ENCODE results near the gene LANCL3.
A peak's percentile ranks its signal among the peaks of the same experiment; 100 is the strongest.

The LANCL3 gene

DNA sequence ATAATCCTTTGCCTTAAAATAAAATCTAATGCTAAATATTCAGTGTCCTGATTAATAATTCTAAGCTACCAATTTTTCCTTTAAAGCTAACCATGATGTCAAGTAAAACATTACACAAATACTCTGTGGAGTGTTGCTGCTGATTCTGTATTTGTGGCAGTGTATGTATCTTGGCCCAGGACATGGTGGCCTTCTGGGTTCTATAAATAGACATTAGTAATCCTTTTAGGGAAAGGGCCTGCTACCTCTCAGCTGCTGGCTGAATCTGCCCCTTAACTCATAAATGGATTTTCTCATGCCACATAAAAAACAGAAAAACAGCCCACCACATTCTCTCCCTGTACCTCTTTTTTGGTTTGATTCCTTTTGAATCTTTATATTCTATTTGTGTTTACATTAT is 113.0 kb downstream of the LANCL3 start:
- no peak for DNase-seq

DNA sequence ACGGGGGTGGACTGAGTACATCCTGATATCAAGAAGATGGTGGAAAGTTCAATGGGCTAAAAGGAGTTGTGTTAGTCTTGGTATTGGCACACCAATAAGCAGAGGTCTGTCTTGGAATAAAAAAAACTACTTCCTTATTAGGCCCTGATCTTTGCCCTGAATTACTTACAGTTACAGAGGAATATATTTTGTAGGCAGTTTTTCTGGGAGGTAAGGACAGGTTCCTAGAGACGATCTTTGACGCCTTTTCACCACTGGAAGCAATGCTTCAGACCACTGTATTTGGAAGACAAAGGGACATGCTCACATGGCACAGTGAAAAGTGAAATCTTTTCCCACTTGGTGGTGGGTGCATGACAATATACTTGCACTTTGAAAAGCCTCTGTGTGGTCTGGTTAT is 113.5 kb downstream of the LANCL3 start:
- DNase-seq = no peak

DNA sequence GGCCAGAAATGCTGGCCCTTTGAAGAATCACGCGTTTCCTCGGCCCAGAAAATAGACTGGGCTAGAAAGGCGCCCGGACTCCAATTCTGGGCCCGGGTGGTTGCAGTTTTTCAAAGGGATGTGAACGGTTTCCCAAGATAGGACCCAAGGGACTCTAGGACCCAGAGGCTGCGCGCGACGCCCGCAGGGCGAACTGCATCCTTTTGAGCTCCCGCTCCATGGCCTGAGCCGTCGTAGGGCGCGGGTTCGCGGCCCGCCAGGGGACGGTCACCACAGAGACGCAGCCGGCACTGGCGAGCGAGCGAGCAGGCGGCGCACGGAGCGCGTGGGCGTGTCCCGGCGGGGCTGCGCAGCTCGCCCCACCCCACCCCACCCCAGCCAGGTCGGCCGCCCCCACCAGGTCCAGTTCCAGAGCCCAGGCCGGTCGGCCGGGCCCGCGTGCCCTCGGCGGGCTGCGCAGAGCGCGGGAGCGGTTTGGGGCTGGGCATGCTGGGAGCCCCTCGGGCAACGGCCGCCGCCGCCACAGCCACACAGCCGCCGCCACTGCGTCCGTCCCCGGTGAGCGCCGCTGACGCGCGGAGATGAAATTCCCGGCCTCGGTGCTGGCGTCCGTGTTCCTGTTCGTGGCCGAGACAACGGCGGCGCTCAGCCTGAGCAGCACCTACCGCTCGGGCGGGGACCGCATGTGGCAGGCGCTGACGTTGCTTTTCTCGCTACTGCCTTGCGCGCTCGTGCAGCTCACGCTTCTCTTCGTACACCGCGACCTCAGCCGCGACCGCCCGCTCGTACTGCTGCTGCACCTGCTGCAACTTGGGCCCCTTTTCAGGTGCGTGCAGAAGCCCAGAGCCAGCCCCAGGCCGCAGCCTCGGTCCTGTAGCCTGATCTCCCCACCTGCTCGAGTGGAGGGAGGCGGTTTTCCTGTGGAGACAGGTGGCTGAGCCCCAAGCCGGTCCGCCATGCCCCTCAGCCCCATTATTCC is 114.2 kb downstream of the LANCL3 start, which contains the start of gene XK:
Gene XK (plus strand): TSS at position 411 of the 979 bp plus-strand sequence. CDS start 171 bp downstream, at position 582.
- DNase-seq = peak; percentile 64

DNA sequence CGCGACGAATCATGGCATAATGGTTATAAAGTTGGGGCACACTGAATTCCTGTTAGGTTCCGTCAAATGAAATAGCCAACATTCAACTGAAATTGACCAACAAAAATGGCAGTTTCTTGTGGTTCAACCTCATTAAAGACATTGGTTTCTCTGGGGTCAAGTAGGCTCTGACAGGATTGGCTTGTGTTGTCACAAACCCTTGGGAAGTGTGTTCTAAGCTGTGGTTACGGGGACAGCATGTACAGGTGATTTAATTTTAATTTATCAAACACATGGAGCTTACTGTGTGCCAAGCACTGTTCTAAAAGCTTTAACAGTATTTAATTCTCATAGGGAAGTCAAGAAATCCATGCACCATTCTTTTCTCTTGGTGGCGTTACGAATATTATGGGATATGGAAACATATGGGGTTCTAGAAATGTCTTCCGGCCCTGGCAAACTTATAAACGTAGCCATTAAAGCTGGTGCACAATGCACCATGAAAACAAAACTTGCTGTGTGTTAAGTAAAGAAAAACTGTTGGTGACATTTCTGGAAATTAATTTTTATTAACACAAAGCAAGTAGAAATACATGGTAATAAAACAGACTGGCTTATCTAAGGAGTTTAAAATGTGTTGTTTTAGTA is 115.0 kb downstream of the LANCL3 start:
- no peak for DNase-seq

DNA sequence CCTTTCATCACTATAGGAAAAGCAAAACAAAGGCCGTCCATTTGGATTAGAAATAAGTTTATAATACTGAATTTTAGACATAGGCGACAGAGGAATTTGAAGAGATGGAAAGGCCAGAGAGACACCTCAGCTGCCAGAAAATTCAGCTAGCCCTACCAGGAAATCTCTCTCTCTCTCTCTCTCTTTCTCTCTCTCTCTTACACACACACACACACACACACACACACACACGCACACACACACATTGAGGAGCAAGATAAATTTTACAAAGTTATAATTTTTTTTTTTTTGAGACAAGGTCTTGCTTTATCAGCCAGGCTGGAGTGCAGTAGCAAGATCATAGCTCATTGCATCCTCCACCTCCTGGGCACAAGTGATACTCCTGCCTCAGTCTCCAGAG is 115.5 kb downstream of the LANCL3 start:
- DNase-seq = no peak

DNA sequence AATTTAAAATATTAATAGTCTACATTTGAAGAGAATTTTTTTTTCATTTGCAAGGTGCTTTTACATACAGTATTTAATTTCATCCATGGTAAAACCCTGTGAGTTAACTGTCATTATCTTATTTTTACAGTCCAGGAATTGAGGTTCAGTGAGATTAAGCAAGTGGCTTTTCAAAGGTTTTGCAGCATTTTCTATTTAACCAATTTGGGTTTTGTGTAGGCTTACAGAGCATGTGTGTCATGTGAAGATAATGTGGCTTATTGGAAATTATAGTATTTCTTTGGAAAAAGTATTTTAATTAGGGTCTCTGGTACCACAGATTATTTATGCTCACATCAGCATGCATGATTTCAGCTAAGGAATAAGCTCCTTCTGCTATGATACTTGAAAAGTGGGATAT is 118.7 kb downstream of the LANCL3 start:
- no peak for DNase-seq

DNA sequence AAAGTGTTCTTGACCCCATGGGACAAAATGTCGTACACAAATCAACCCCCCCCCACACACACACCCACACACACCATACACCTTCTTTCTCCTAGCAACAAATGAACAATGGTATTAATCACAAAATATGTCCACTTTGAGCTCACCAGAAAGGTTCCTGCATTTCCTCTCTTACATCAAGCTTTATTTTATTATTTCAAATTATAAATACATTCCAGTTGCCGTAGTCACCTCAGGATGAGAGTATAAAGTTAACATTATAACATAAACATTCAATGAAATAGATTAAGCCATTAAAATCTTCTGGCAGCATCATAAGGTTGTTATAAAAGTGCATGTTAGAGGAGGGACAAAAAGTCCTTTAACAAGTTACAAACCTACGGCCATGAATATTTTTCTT is 121.5 kb downstream of the LANCL3 start:
- DNase-seq = no peak

DNA sequence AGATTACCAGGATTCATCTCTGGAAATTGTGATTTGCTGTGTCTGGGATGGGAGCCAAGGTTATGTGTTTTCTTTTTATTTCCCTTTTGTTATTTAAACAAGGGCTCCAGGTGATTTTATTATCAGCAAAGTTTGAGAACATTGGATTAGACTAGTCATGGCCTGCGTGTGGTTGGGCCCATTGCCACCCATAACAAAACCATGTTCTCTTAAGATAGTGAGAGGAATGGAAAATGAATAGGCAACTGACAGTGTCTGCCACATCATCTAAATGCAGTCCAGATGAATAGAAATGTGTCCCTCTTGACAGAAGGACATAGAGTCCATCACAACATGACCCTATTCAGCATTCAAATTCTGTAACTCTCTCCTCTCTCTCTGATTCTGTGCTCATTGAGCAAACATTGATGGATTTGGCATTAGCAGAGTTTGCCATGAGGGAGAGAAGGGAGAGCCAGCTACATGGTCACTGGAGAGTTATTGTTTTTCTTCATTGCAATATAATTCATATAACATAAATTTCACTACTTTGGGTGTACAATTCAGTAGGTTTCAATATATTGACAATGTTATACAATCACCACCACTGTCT is 125.8 kb downstream of the LANCL3 start:
- no peak for DNase-seq

DNA sequence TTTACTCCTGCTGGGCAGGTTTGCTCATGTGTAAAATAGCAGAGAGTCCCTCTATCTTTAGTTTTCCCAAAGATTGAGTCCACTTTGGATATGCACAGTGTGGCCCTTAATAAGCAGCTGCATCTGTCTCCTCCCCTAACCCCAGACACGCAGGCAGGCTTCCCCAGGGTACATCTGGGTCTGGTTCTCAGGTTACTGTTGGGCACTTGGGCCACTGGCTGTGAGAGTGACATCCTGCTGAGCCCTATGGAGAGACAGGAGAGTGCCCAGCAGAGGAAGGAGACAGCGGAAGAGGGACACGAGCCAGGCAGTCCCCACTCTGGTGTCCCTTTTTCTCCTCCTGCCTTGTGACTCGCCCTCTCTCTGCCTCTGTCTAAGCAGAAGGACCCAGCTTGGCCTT is 130.1 kb downstream of the LANCL3 start:
- no peak for DNase-seq

DNA sequence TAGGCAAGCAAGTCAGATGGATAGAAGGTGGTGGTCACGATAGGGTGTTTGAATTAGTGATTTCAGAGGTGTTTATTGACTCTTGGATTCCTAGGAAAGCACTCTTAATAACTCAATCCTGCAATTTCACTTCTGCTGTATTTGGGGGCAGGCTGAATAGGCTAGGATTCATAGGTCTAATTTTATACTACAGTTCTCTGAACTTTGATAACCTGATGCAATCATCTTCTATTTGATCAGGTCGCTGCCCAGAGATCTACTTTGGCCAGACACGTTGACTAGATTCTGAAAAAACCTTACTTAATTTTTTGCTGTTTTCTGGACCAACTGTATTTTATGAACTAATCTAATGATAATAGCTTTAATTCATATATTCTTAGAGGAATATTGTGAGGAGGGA is 140.5 kb downstream of the LANCL3 start:
- DNase-seq = no peak

DNA sequence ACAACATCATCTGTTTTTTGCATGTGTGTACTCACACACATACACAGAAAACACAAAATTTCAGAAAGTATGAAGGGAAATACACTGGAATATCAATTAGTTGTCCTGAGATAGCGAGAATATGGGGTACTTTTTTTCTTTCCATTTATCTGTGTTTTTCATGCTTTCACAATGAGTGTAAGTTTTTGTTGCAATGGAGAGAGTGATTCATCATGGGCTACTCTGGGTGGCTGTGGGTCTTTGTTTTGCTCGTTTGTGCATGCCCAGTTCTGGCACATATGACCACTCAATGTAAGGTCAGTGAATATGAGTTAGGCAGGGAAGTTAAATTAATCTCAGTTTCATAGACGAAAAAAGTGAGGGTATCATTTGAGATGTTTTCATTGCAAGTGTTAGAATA is 141.0 kb downstream of the LANCL3 start:
- DNase-seq = no peak

DNA sequence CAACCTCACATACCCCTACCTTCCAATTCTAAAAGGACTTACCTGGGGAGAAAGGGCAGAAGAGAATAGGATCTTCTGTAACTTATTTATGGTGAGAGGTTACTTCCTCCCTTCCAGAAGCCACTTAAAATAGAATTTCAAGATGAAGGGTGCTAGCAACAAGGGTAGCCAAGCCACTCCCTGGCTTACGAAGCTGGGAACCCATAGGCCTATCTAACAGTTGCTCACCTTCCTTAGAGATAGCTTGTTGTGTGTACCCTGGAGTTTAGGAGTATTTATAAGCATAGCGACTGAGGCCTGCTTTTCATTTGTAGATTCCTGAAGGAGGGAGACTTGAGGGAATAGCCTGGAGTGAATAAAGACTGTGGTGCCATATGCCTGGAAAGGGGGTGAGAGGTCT is 143.0 kb downstream of the LANCL3 start:
- DNase-seq = no peak

DNA sequence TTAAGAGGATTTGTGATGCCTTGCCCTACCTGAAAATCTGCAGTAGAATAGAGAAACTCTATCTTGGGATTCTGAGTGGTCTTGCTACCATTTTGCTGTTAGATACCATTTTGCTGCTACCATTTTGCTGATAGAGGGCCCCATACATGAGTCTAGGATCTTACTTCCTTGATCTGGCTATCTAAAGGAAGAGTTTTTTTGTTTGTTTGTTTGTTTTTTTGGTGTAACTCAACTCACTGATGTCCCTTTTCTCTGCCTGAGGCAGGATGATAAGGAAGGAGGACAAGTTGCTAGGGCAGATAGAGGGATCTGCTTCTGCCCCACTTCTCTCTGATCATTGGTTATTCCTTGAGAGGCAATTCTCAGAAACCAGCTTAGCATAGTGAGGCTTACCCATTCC is 145.1 kb downstream of the LANCL3 start:
- no peak for DNase-seq

DNA sequence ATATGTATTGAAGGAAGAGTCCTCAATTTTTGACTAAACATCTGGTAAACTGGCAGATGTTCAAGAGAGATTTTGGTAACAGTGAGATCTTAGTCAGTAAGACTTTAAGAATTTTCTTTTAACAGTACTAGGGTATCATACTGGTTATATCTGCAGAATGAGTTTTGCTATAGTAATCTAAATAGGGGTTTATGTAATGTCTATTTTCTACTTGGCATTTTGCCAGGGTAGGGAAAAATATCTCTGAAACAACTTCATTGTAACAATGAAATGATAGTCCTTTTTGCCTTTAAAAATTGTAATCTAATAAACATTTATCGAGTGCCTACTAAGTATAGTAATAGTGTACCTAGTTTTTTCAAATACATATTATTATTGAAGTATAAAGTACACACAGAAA is 146.2 kb downstream of the LANCL3 start:
- DNase-seq = no peak

DNA sequence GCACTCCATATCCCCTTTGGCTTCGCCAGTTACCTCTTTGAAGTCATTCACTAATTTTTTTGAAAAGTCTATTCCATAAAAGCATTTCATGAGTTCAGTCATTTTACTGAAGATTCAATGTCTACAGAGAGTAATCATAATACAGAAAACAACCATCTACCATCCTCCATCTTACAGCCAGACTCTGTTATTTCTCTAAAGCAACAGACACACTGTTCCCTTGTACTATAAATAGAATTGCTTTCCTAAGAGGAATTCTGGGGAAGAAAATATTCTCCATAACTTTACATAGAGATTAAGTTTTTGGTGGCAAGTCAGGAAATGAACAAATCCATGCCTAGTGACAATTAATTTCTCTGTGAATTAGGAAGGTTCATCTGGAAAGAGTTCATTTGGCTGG is 151.1 kb downstream of the LANCL3 start:
- DNase-seq = no peak

DNA sequence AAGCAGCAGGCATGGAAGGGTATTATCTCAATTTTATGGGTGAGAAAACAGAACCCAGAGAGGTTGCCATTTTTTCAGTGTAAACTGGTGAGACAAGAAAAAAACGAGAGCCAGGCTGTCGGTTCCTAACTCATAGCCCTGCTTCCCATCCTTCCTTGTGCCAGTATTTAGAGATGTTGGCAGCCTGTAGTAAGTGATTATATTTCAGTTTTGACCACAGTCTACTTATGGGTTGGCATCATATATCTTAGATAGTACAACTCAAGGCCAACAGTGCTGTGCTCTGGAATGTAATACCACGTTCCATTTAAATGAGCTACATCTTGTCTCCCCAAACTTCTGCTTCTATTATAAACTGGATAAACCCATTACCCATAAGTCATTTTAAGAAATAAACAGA is 154.9 kb downstream of the LANCL3 start:
- no peak for DNase-seq

Measured in right kidney (tissue), 1 donor.